IMR-90 (cell line): ENCODE measurements around the gene BTBD2. TPM values are rescaled to one million over a fixed set of nuclear protein-coding genes. Genes with fewer than 3 reads are reported as not detected.
A peak's percentile ranks its signal among the peaks of the same experiment; 100 is the strongest.

ENCODE experiments used
- ATAC-seq: fragments of 200-7000 bp; cut with Tn5 transposase; 2 replicates; pipeline ENCODE4 v1.9.1; 2020; ENCODE audit warnings: low read depth, mild to moderate bottlenecking, moderate library complexity
- BruUV-seq: library from RNA; stranded (reverse); fragments of 400-500 nt; replicated peaks from 2 replicates; lab custom pipeline; 2021; lab: Mats Ljungman, UMichigan
- CTCF ChIA-PET: fragments of 300-600 bp; formaldehyde crosslinking; extraction: SDS; loops from one replicate; lab custom pipeline; 2021; ENCODE audit warnings: antibody characterized with exemption; lab: Yijun Ruan, JAX
- POLR2A ChIA-PET: fragments of 300-600 bp; sonication (Branson Sonifier 250); formaldehyde crosslinking; loops from one replicate; lab custom pipeline; 2022; ENCODE audit warnings: antibody characterized with exemption; ENCODE audit not compliant: unreplicated experiment; lab: Charles Lee
- DNase-seq: peaks from one replicate; pipeline ENCODE4 v3.0.0; 2013
- H2AFZ ChIP-seq: replicated peaks from 2 replicates; pipeline ENCODE3; 2013; ENCODE audit warnings: low read length, mild to moderate bottlenecking; ENCODE audit not compliant: poor library complexity
- H2AK5ac ChIP-seq: 2 replicates; pipeline ENCODE4 v1.6.1; 2013; ENCODE audit warnings: low read depth, low read length, inconsistent platforms
- H2AK9ac ChIP-seq: replicated peaks from 2 replicates; pipeline ENCODE3; 2013; ENCODE audit warnings: mild to moderate bottlenecking, low read depth, low read length, moderate library complexity; ENCODE audit not compliant: poor library complexity
- H2BK120ac ChIP-seq: 2 replicates; pipeline ENCODE4 v1.6.1; 2013; ENCODE audit warnings: low read depth, low read length, inconsistent platforms
- H2BK15ac ChIP-seq: 3 replicates; pipeline ENCODE4 v1.6.1; 2013; ENCODE audit warnings: low read depth, low read length, inconsistent platforms
- H2BK20ac ChIP-seq: 2 replicates; pipeline ENCODE4 v1.6.1; 2013; ENCODE audit warnings: low read depth, mild to moderate bottlenecking, inconsistent platforms, low read length, moderate library complexity
- H2BK5ac ChIP-seq: 2 replicates; pipeline ENCODE4 v1.6.1; 2013; ENCODE audit warnings: mild to moderate bottlenecking, low read depth, low read length, inconsistent platforms; ENCODE audit not compliant: poor library complexity, severe bottlenecking
- H3K14ac ChIP-seq: replicated peaks from 2 replicates; pipeline ENCODE4 v1.6.1; 2013; ENCODE audit warnings: low read depth, low read length, inconsistent platforms
- H3K18ac ChIP-seq: 2 replicates; pipeline ENCODE4 v1.6.1; 2013; ENCODE audit warnings: low read depth, low read length, control low read depth
- H3K23ac ChIP-seq: 2 replicates; pipeline ENCODE4 v1.6.1; 2013; ENCODE audit warnings: low read depth, low read length, inconsistent platforms
- H3K27ac ChIP-seq: 2 replicates; pipeline ENCODE4 v1.5.1; 2013; ENCODE audit warnings: mild to moderate bottlenecking, control low read depth, low read length; ENCODE audit not compliant: insufficient read depth
- H3K27me3 ChIP-seq: 2 replicates; pipeline ENCODE4 v1.6.1; 2013; ENCODE audit warnings: low read length; ENCODE audit not compliant: control insufficient read depth, insufficient read depth
- H3K36me3 ChIP-seq: 2 replicates; pipeline ENCODE4 v1.6.1; 2013; ENCODE audit warnings: low read length, mixed read lengths; ENCODE audit not compliant: control insufficient read depth, insufficient read depth
- H3K4ac ChIP-seq: 2 replicates; pipeline ENCODE4 v1.6.1; 2013; ENCODE audit warnings: low read depth, low read length, inconsistent platforms
- H3K4me1 ChIP-seq: 2 replicates; pipeline ENCODE4 v1.6.1; 2013; ENCODE audit warnings: low read length, mixed read lengths; ENCODE audit not compliant: control insufficient read depth, insufficient read depth
- H3K4me2 ChIP-seq: 2 replicates; pipeline ENCODE4 v1.6.1; 2013; ENCODE audit warnings: low read depth, mild to moderate bottlenecking, control low read depth, low read length, moderate library complexity
- H3K4me3 ChIP-seq: 2 replicates; pipeline ENCODE4 v1.5.1; 2013; ENCODE audit warnings: low read depth, mild to moderate bottlenecking, control low read depth, low read length, moderate library complexity; ENCODE audit not compliant: insufficient read depth
- H3K56ac ChIP-seq: 2 replicates; pipeline ENCODE4 v1.6.1; 2013; ENCODE audit warnings: low read length, inconsistent platforms; ENCODE audit not compliant: insufficient read depth; ENCODE audit errors: extremely low read depth
- H3K79me1 ChIP-seq, 2 experiments: 2 replicates each; pipeline ENCODE4 v1.6.1; 2013; ENCODE audit warnings: low read length in 2 of 2, inconsistent platforms in 1 of 2, low read depth in 1 of 2
- H3K9ac ChIP-seq: 2 replicates; pipeline ENCODE4 v1.6.1; 2013; ENCODE audit warnings: low read depth, low read length, control low read depth
- H3K9me1 ChIP-seq: 2 replicates; pipeline ENCODE4 v1.6.1; 2013; ENCODE audit warnings: low read length, inconsistent platforms; ENCODE audit not compliant: insufficient read depth
- H3K9me3 ChIP-seq: 2 replicates; pipeline ENCODE4 v1.6.1; 2013; ENCODE audit warnings: low read length; ENCODE audit not compliant: control insufficient read depth, insufficient read depth
- H4K20me1 ChIP-seq: 2 replicates; pipeline ENCODE4 v1.6.1; 2013; ENCODE audit warnings: low read length, inconsistent platforms; ENCODE audit not compliant: insufficient read depth
- H4K5ac ChIP-seq: 2 replicates; pipeline ENCODE4 v1.6.1; 2013; ENCODE audit warnings: mild to moderate bottlenecking, low read depth, low read length, control low read depth
- H4K8ac ChIP-seq, 2 experiments: 2 replicates each; pipeline ENCODE4 v1.6.1; 2013; ENCODE audit warnings: low read depth in 2 of 2, low read length in 2 of 2, control low read depth in 1 of 2, inconsistent platforms in 1 of 2
- H4K91ac ChIP-seq: 2 replicates; pipeline ENCODE4 v1.6.1; 2013; ENCODE audit warnings: low read depth, low read length, inconsistent platforms; ENCODE audit not compliant: insufficient read depth
- BHLHE40 ChIP-seq: fragments of 150-350 bp; IDR thresholded peaks from 2 replicates; pipeline ENCODE4 v1.6.1; 2016; ENCODE audit warnings: mild to moderate bottlenecking, low read depth, low read length
- CEBPB ChIP-seq: IDR thresholded peaks from 2 replicates; pipeline ENCODE4 v1.6.1; 2012; ENCODE audit warnings: low read depth, low read length, improper control_type of control experiment
- CHD1 ChIP-seq: IDR thresholded peaks from 2 replicates; pipeline ENCODE4 v1.6.1; 2012; ENCODE audit warnings: low read depth, low read length, improper control_type of control experiment
- CTCF ChIP-seq: conservative IDR thresholded peaks from 2 replicates; pipeline ENCODE4 v1.5.1; 2012; ENCODE audit warnings: mild to moderate bottlenecking, low read depth, low read length, improper control_type of control experiment
- ELK1 ChIP-seq: fragments of 150-350 bp; IDR thresholded peaks from 2 replicates; pipeline ENCODE4 v1.6.1; 2016; ENCODE audit warnings: low read depth, mild to moderate bottlenecking, low read length, moderate library complexity, borderline replicate concordance
- FOS ChIP-seq: fragments of 150-350 bp; IDR thresholded peaks from 2 replicates; pipeline ENCODE4 v1.6.1; 2016; ENCODE audit warnings: low read depth, low read length
- NFE2L2 ChIP-seq: fragments of 150-350 bp; IDR thresholded peaks from 2 replicates; pipeline ENCODE4 v1.6.1; 2016; ENCODE audit warnings: low read depth, mild to moderate bottlenecking, low read length
- RAD21 ChIP-seq: IDR thresholded peaks from 2 replicates; pipeline ENCODE4 v1.6.1; 2012; ENCODE audit warnings: low read length, improper control_type of control experiment
- RCOR1 ChIP-seq: IDR thresholded peaks from 2 replicates; pipeline ENCODE4 v1.6.1; 2012; ENCODE audit warnings: mild to moderate bottlenecking, low read length, improper control_type of control experiment; ENCODE audit not compliant: insufficient replicate concordance
- SMC3 ChIP-seq: fragments of 150-350 bp; IDR thresholded peaks from 2 replicates; pipeline ENCODE4 v1.6.1; 2016; ENCODE audit warnings: low read depth, mild to moderate bottlenecking, antibody characterized with exemption, low read length, moderate library complexity
- WGBS, 2 experiments: methylation state at CpG; one replicate each; pipeline versions ENCODE4 v1.1.5 to v1.1.7; 2013; ENCODE audit warnings: missing lambda C conversion rate in 2 of 2; ENCODE audit not compliant: insufficient read length in 1 of 2; ENCODE audit errors: extremely low coverage in 2 of 2; 5-methylcytosine and 5-hydroxymethylcytosine counted together
- dilution Hi-C: fragments of 300-500 bp; cut with HindIII; formaldehyde crosslinking; loops from one replicate; pipeline ENCODE4 v1.14.3; 2018; ENCODE audit warnings: low sequenced_read_pairs; ENCODE audit not compliant: unreplicated experiment
- in situ Hi-C: fragments of 300-500 bp; cut with MboI; formaldehyde crosslinking; loops from 3 replicates; pipeline ENCODE4 v1.14.3; 2019; ENCODE audit warnings: low sequenced_read_pairs, inconsistent platforms, mixed read lengths
- intact Hi-C: fragments of 100-400 bp; cut with micrococcal nuclease; formaldehyde crosslinking; loops from 2 replicates; pipeline ENCODE4 v1.10.0; 2022
- polyA plus RNA-seq, 3 experiments: library from polyadenylated mRNA; depleted of rRNA; stranded (reverse); fragments of >200 nt; gene quantifications; 2 replicates each; pipeline ENCODE4 v1.2.3, GENCODE V29; 2012; ENCODE audit warnings: low replicate concordance in 1 of 3
- total RNA-seq: library from RNA; depleted of rRNA; stranded (reverse); fragments of >200 nt; gene quantifications from 2 replicates; pipeline ENCODE4 v1.2.3, GENCODE V29; 2012

Gene BTBD2
- total and polyA plus RNA-seq, 2 of the 4 experiments (the other 2 are of a cell fraction) = 24.4 to 65.7 TPM

GRCh38 chr19:2040647-2041432 lies 25.3 kb upstream of the BTBD2 start:
- ATAC-seq (no peak), DNase-seq (no peak)
- Histone ChIP-seq H2BK15ac (no peak overlapping the region), H2BK20ac (no peak overlapping the region), H2BK5ac (peak overlapping the region; percentile 9), H2AFZ (no peak overlapping the region), H3K23ac (no peak overlapping the region), H3K9me3 (no peaks in the 10 kb centered on the region; the same call in 1 of the 2 replicates), H4K8ac (no peak overlapping the region), H3K27me3 (no peaks in the 10 kb centered on the region), H3K79me1 (peaks cover 5 to 28% of the 10 kb centered on the region in 2 experiments; a peak in 3 of 4 replicates), H3K36me3 (peaks cover 53% of the 10 kb centered on the region), H3K4ac (no peak overlapping the region), H3K4me1 (peaks cover 14% of the 10 kb centered on the region), H3K4me3 (no peak overlapping the region), H2AK9ac (peak overlapping the region; percentile 44), H3K27ac (no peak overlapping the region), H4K20me1 (peaks cover 17% of the 10 kb centered on the region), H3K14ac (no peak overlapping the region), H3K9ac (no peak overlapping the region), H3K18ac (no peak overlapping the region), H4K91ac (no peak overlapping the region), H4K5ac (no peak overlapping the region), H3K56ac (no peak overlapping the region), H3K4me2 (no peak overlapping the region), H3K9me1 (0 out of 2 replicates have a peak, but pooled peaks cover 4% of the 10 kb centered on the region), H2BK120ac (no peak overlapping the region), H2AK5ac (no peak overlapping the region; the same call in 1 of the 2 replicates)
- intact Hi-C loops = no loop called here
- BruUV-seq = no TSS peak
- in situ Hi-C loops = no loop called here
- dilution Hi-C loops = no loop called here
- WGBS, 2 experiments = 96% methylated on average over 14 of the region's 28 CpGs; no CpG with 5 or more reads in 1 of the 2 experiments
- TF ChIP-seq CHD1 (no peak), RCOR1 (no peak), NFE2L2 (no peak), SMC3 (no peak), FOS (no peak), ELK1 (no peak), RAD21 (no peak), BHLHE40 (no peak), CEBPB (no peak), CTCF (no peak)
- ChIA-PET CTCF (no interaction called here), POLR2A (interaction anchor here (0.6 kb wide), 1 partner anchor 34 kb away, joined by 5 read pairs; no protein-coding TSS in a partner anchor)
